Astrocyte (in vitro differentiated cells and primary cell): ENCODE results near the gene MYZAP. TPM values are rescaled to one million over a fixed set of nuclear protein-coding genes. Genes with fewer than 3 reads are reported as not detected.

ENCODE experiments used
- DNase-seq: peaks from one replicate; pipeline ENCODE4 v3.0.0-alpha.2; 2010; ENCODE audit warnings: low read depth
- FAIRE-seq: peaks from 2 replicates; lab custom pipeline; 2011; peaks lifted over from hg19 to GRCh38; lab: Jason Lieb, UNC
- H2AFZ ChIP-seq: 2 replicates; pipeline ENCODE4 v1.6.0; 2012; ENCODE audit warnings: low read depth, low read length, inconsistent platforms
- H3K27ac ChIP-seq: 2 replicates; pipeline ENCODE4 v1.5.1; 2011; ENCODE audit warnings: low read depth, low read length, inconsistent platforms
- H3K27me3 ChIP-seq: 2 replicates; pipeline ENCODE4 v1.6.0; 2011; ENCODE audit warnings: low read length, inconsistent platforms; ENCODE audit not compliant: insufficient read depth
- H3K36me3 ChIP-seq: 2 replicates; pipeline ENCODE4 v1.5.1; 2011; ENCODE audit warnings: low read length, inconsistent platforms; ENCODE audit not compliant: insufficient read depth
- H3K4me1 ChIP-seq: 2 replicates; pipeline ENCODE4 v1.5.1; 2011; ENCODE audit warnings: low read length, inconsistent platforms; ENCODE audit not compliant: insufficient read depth
- H3K4me2 ChIP-seq: 2 replicates; pipeline ENCODE4 v1.6.0; 2012; ENCODE audit warnings: low read length, inconsistent platforms
- H3K4me3 ChIP-seq: 2 replicates; pipeline ENCODE4 v1.5.1; 2011; ENCODE audit warnings: low read depth, mild to moderate bottlenecking, low read length, inconsistent platforms; ENCODE audit not compliant: insufficient read depth
- H3K79me2 ChIP-seq: 2 replicates; pipeline ENCODE4 v1.6.0; 2012; ENCODE audit warnings: mild to moderate bottlenecking, low read length, inconsistent platforms; ENCODE audit not compliant: insufficient read depth
- H3K9ac ChIP-seq: 2 replicates; pipeline ENCODE4 v1.6.0; 2012; ENCODE audit warnings: mild to moderate bottlenecking, low read length, inconsistent platforms
- H3K9me3 ChIP-seq: 2 replicates; pipeline ENCODE4 v1.5.1; 2012; ENCODE audit warnings: low read depth, mild to moderate bottlenecking, low read length, inconsistent platforms; ENCODE audit not compliant: insufficient read depth
- H4K20me1 ChIP-seq: 2 replicates; pipeline ENCODE4 v1.6.0; 2012; ENCODE audit warnings: low read length, inconsistent platforms; ENCODE audit not compliant: insufficient read depth
- H3K27ac Mint-ChIP-seq: one replicate; pipeline ENCODE4 v1.8.0; 2021; ENCODE audit warnings: mild to moderate bottlenecking, mixed read lengths; ENCODE audit not compliant: unreplicated experiment
- H3K27me3 Mint-ChIP-seq: one replicate; pipeline ENCODE4 v1.8.0; 2021; ENCODE audit warnings: low read depth, mixed read lengths; ENCODE audit not compliant: unreplicated experiment
- H3K36me3 Mint-ChIP-seq: one replicate; pipeline ENCODE4 v1.8.0; 2021; ENCODE audit warnings: low read depth, mixed read lengths; ENCODE audit not compliant: unreplicated experiment
- H3K4me1 Mint-ChIP-seq: one replicate; pipeline ENCODE4 v1.8.0; 2021; ENCODE audit warnings: low read depth, mixed read lengths; ENCODE audit not compliant: unreplicated experiment
- H3K4me3 Mint-ChIP-seq: one replicate; pipeline ENCODE4 v1.8.0; 2021; ENCODE audit warnings: mild to moderate bottlenecking, moderate library complexity, mixed read lengths; ENCODE audit not compliant: unreplicated experiment
- H3K9me3 Mint-ChIP-seq: one replicate; pipeline ENCODE4 v1.8.0; 2021; ENCODE audit warnings: mild to moderate bottlenecking, mixed read lengths; ENCODE audit not compliant: unreplicated experiment
- CTCF ChIP-seq: IDR thresholded peaks from 2 replicates; pipeline ENCODE4 v1.5.1; 2011; ENCODE audit warnings: low read depth, mild to moderate bottlenecking, inconsistent platforms, low read length, moderate library complexity; ENCODE audit not compliant: insufficient read depth
- EZH2 ChIP-seq: IDR thresholded peaks from 2 replicates; pipeline ENCODE4 v1.6.1; 2012; ENCODE audit warnings: mild to moderate bottlenecking, low read length, inconsistent platforms; ENCODE audit not compliant: insufficient read depth
- total RNA-seq: library from RNA; stranded (reverse); gene quantifications from 2 replicates; pipeline ENCODE4 v1.2.1, GENCODE V29; 2021

The MYZAP gene
- total RNA-seq, 1 donor from 2014 or later = 0.41 TPM

- H3K9me3 Mint-ChIP-seq = peaks cover 6% of the 10 kb centered on the region
- DNase-seq (no peak), FAIRE-seq (no peak)
- Histone ChIP-seq H3K9me3 (no peaks in the 10 kb centered on the region), H3K36me3 (no peaks in the 10 kb centered on the region), H3K4me1 (no peaks in the 10 kb centered on the region), H2AFZ (no peak overlapping the region), H3K4me2 (no peak overlapping the region), H3K27me3 (peaks cover 20% of the 10 kb centered on the region), H3K79me2 (no peaks in the 10 kb centered on the region), H3K4me3 (no peak overlapping the region), H3K27ac (no peak overlapping the region), H4K20me1 (no peaks in the 10 kb centered on the region), H3K9ac (no peak overlapping the region)
- H3K4me1 Mint-ChIP-seq = no peaks in the 10 kb centered on the region
- H3K27me3 Mint-ChIP-seq = peaks cover 55% of the 10 kb centered on the region
- H3K36me3 Mint-ChIP-seq = no peaks in the 10 kb centered on the region
- no peak overlapping the region for H3K27ac Mint-ChIP-seq
- no peak for TF ChIP-seq CTCF
- no peak for TF ChIP-seq EZH2
- no peak overlapping the region for H3K4me3 Mint-ChIP-seq
These were observed 13.3 kb upstream of the MYZAP start for GRCh38 chr15:57578288-57578900.

- DNase-seq = no peak
- Histone ChIP-seq H3K4me3 (no peak overlapping the region), H3K9ac (no peak overlapping the region), H3K79me2 (no peaks in the 10 kb centered on the region), H3K4me1 (no peaks in the 10 kb centered on the region), H4K20me1 (no peaks in the 10 kb centered on the region), H3K36me3 (no peaks in the 10 kb centered on the region), H3K9me3 (no peaks in the 10 kb centered on the region), H3K27ac (no peak overlapping the region), H2AFZ (no peak overlapping the region), H3K27me3 (peaks cover 20% of the 10 kb centered on the region), H3K4me2 (no peak overlapping the region)
- TF ChIP-seq EZH2 (no peak), CTCF (no peak)
- Mint-ChIP-seq H3K27me3 (peaks cover 66% of the 10 kb centered on the region), H3K27ac (no peak overlapping the region), H3K9me3 (peaks cover 9% of the 10 kb centered on the region), H3K4me1 (no peaks in the 10 kb centered on the region), H3K36me3 (no peaks in the 10 kb centered on the region), H3K4me3 (no peak overlapping the region)
- no peak for FAIRE-seq
These were observed 11.3 kb upstream of the MYZAP start for GRCh38 chr15:57580428-57580827.

GRCh38 chr15:57580866-57581265 lies 10.8 kb upstream of the MYZAP start:
- Histone ChIP-seq H3K4me2 (no peak overlapping the region), H4K20me1 (no peaks in the 10 kb centered on the region), H3K36me3 (no peaks in the 10 kb centered on the region), H3K79me2 (no peaks in the 10 kb centered on the region), H3K27ac (no peak overlapping the region), H3K4me1 (no peaks in the 10 kb centered on the region), H3K9me3 (no peaks in the 10 kb centered on the region), H3K4me3 (no peak overlapping the region), H3K9ac (no peak overlapping the region), H2AFZ (no peak overlapping the region), H3K27me3 (peaks cover 20% of the 10 kb centered on the region)
- H3K27ac Mint-ChIP-seq = no peak overlapping the region
- peaks cover 9% of the 10 kb centered on the region for H3K9me3 Mint-ChIP-seq
- TF ChIP-seq CTCF (no peak), EZH2 (no peak)
- no peak overlapping the region for H3K4me3 Mint-ChIP-seq
- no peaks in the 10 kb centered on the region for H3K4me1 Mint-ChIP-seq
- DNase-seq = no peak
- H3K27me3 Mint-ChIP-seq = peaks cover 64% of the 10 kb centered on the region
- no peak for FAIRE-seq
- H3K36me3 Mint-ChIP-seq = no peaks in the 10 kb centered on the region
